HepG2 (cell line): ENCODE results near the gene USP12. TPM values are rescaled to one million over a fixed set of nuclear protein-coding genes. Genes with fewer than 3 reads are reported as not detected.

ENCODE experiments used
- ATAC-seq: fragments of 200-7000 bp; cut with Tn5 transposase; 3 replicates; pipeline ENCODE4 v1.9.1; 2020; ENCODE audit warnings: mild to moderate bottlenecking, moderate library complexity
- BruUV-seq: library from RNA; stranded (reverse); fragments of 400-500 nt; replicated peaks from 2 replicates; lab custom pipeline; 2021; lab: Mats Ljungman, UMichigan
- CTCF ChIA-PET: fragments of 300-600 bp; formaldehyde crosslinking; extraction: SDS; loops from one replicate; lab custom pipeline; 2021; ENCODE audit warnings: low total read pairs, inconsistent platforms, low intra/inter-chr PET ratio; lab: Yijun Ruan, JAX
- POLR2A ChIA-PET: fragments of 350-600 bp; sonication (Branson Sonifier 250); formaldehyde crosslinking; loops from one replicate; lab custom pipeline; 2020; ENCODE audit warnings: antibody characterized with exemption, inconsistent platforms; lab: Yijun Ruan, JAX
- DNase-seq: peaks from one replicate; pipeline ENCODE4 v3.0.0-alpha.2; 2015; ENCODE audit warnings: low spot score
- FAIRE-seq: peaks from 3 replicates; lab custom pipeline; 2011; peaks lifted over from hg19 to GRCh38; lab: Jason Lieb, UNC
- H2AFZ ChIP-seq: one replicate; pipeline ENCODE4 v1.6.1; 2011; ENCODE audit warnings: low read length, inconsistent platforms
- H3K27ac ChIP-seq: fragments of 300-600 bp; 3 replicates; pipeline ENCODE4 v1.8.0; 2011; ENCODE audit warnings: mixed run types, mild to moderate bottlenecking, mixed read lengths, low read length, inconsistent platforms; ENCODE audit not compliant: insufficient read depth; ENCODE audit errors: extremely low read length
- H3K27me3 ChIP-seq, 2 experiments: fragments of 200-600 bp in 1 of 2; 2 replicates in 1 of 2; 3 replicates in 1 of 2; pipeline versions ENCODE4 v1.6.0 to v1.8.0; 2011; ENCODE audit warnings: low read length in 2 of 2, mild to moderate bottlenecking in 2 of 2, moderate library complexity in 2 of 2, inconsistent platforms in 1 of 2; ENCODE audit not compliant: insufficient read depth in 2 of 2, control insufficient read depth in 1 of 2
- H3K36me3 ChIP-seq, 2 experiments: fragments of 200-600 bp in 1 of 2; replicated peaks in 1 of 2; 2 replicates in 1 of 2; 3 replicates in 1 of 2; pipeline versions ENCODE4 v1.5.1 to v1.8.0; 2011; ENCODE audit warnings: low read length in 2 of 2, inconsistent platforms in 1 of 2; ENCODE audit not compliant: insufficient read depth in 2 of 2, control insufficient read depth in 1 of 2
- H3K4me1 ChIP-seq: 2 replicates; pipeline ENCODE4 v1.5.1; 2012; ENCODE audit warnings: low read length, inconsistent platforms; ENCODE audit not compliant: insufficient read depth
- H3K4me2 ChIP-seq: 2 replicates; pipeline ENCODE4 v1.6.0; 2011; ENCODE audit warnings: low read depth, low read length, inconsistent platforms
- H3K4me3 ChIP-seq, 3 experiments: fragments of 200-600 bp in 1 of 3; sonication (generic), shearing (Covaris generic) in 1 of 3; replicated peaks in 1 of 3; 2 replicates each; pipeline ENCODE4 v1.5.1; 2011 to 2016; ENCODE audit warnings: low read length in 3 of 3, inconsistent platforms in 2 of 3, low read depth in 2 of 3, mild to moderate bottlenecking in 2 of 3, control low read depth in 1 of 3, mixed read lengths in 1 of 3; ENCODE audit not compliant: insufficient read depth in 1 of 3
- H3K79me2 ChIP-seq: one replicate; pipeline ENCODE4 v1.6.1; 2011; ENCODE audit warnings: low read length, inconsistent platforms; ENCODE audit not compliant: insufficient read depth
- H3K9ac ChIP-seq: 2 replicates; pipeline ENCODE4 v1.6.0; 2011; ENCODE audit warnings: mild to moderate bottlenecking, low read depth, low read length, inconsistent platforms; ENCODE audit not compliant: insufficient read depth
- H3K9me3 ChIP-seq: 2 replicates; pipeline ENCODE4 v1.5.1; 2012; ENCODE audit warnings: mild to moderate bottlenecking, low read length
- H4K20me1 ChIP-seq: 2 replicates; pipeline ENCODE4 v1.6.0; 2011; ENCODE audit warnings: inconsistent platforms, mild to moderate bottlenecking, low read length, moderate library complexity; ENCODE audit not compliant: insufficient read depth
- BHLHE40 ChIP-seq: IDR thresholded peaks from 2 replicates; pipeline ENCODE4 v1.6.1; 2011; ENCODE audit warnings: low read length, improper control_type of control experiment
- HDAC1 ChIP-seq: sonication (generic); formaldehyde crosslinking; IDR thresholded peaks from 2 replicates; pipeline ENCODE4 v1.5.1; 2020; ENCODE audit warnings: mild to moderate bottlenecking, missing genetic modification reagents
- MTA1 ChIP-seq: sonication (generic); formaldehyde crosslinking; IDR thresholded peaks from 2 replicates; pipeline ENCODE4 v1.4.0; 2020; ENCODE audit warnings: missing genetic modification reagents, mild to moderate bottlenecking, borderline replicate concordance
- RAD51 ChIP-seq: fragments of 450-650 bp; IDR thresholded peaks from 2 replicates; pipeline ENCODE4 v1.6.1; 2016; ENCODE audit warnings: borderline replicate concordance
- STAG1 ChIP-seq: sonication (generic); formaldehyde crosslinking; IDR thresholded peaks from 2 replicates; pipeline ENCODE4 v1.4.0; 2020; ENCODE audit warnings: missing genetic modification reagents
- ZEB1 ChIP-seq: IDR thresholded peaks from 2 replicates; pipeline ENCODE4 v1.6.1; 2012; ENCODE audit warnings: mild to moderate bottlenecking, low read depth, inconsistent platforms; ENCODE audit not compliant: insufficient replicate concordance
- ZNF782 ChIP-seq: sonication (generic); formaldehyde crosslinking; IDR thresholded peaks from 2 replicates; pipeline ENCODE4 v1.4.0; 2020; ENCODE audit warnings: missing genetic modification reagents, mild to moderate bottlenecking, borderline replicate concordance
- WGBS: methylation state at CpG from one replicate; pipeline ENCODE4 v1.1.6; 2017; ENCODE audit warnings: low lambda C conversion rate; 5-methylcytosine and 5-hydroxymethylcytosine counted together
- in situ Hi-C: cut with HindIII; loops from 2 replicates; pipeline ENCODE4 v1.10.0; 2017; ENCODE audit warnings: low pct_unique_long_range_greater_than_20kb; ENCODE audit not compliant: extremely low pct_ligation_motif_present
- intact Hi-C: fragments of 100-400 bp; cut with micrococcal nuclease; formaldehyde crosslinking; loops from one replicate; pipeline ENCODE4 v1.10.0; 2022; ENCODE audit not compliant: unreplicated experiment
- polyA plus RNA-seq, 8 experiments: library from polyadenylated mRNA; depleted of rRNA in 3 of 8; stranded (reverse) in 7 of 8; unstranded in 1 of 8; fragments of >200 nt; fragmentation: Illumina TruSeq in 4 of 8; extraction: Trizol in 4 of 8; gene quantifications; 2 replicates each; pipeline versions ENCODE4 v1.2.1 to v1.2.3, GENCODE V29; 2011 to 2016; ENCODE audit warnings: low read depth in 4 of 8, missing spikeins in 1 of 8, mixed read lengths in 1 of 8; ENCODE audit not compliant: insufficient read depth in 1 of 8
- total RNA-seq, 5 experiments: library from RNA; depleted of rRNA; stranded (reverse); fragments of >200 nt; fragmentation: Illumina TruSeq; extraction: Trizol; gene quantifications; 2 replicates each; pipeline ENCODE4 v1.2.3, GENCODE V29; 2016; ENCODE audit warnings: low read depth in 1 of 5
- TF ChIP-seq, protein P1 (sequence below), 2 experiments: sonication (generic) in 1 of 2; formaldehyde crosslinking in 1 of 2; IDR thresholded peaks; 2 replicates each; pipeline versions ENCODE4 v1.5.1 to v1.6.1; 2011 to 2020; ENCODE audit warnings: borderline replicate concordance in 1 of 2, low read depth in 1 of 2, low read length in 1 of 2, mild to moderate bottlenecking in 1 of 2, missing genetic modification reagents in 1 of 2, moderate library complexity in 1 of 2

Gene USP12
- total and polyA plus RNA-seq, 2 of the 13 experiments (the other 11 are each of a cell fraction or from before 2014, with no cell fraction given): 9.8 to 19.5 TPM

DNA sequence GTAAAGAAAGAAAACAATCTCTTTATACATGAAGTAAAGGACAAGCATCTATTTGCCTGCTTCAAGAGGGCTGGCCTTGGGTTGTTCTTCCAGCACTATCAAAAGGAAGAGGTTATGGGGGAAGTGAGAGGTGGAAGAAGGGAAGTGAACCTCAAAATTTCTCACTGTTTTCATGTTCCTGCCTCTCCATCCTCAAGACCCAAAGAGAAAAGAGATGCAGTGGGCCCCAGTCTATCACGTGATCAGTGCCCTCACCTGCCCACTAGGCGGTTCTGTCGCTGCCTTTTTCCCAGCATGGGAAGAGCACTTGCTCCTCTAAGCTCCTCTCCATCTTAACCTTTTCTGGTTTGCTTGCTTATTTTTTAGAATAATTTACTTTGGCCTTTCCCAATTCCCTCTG lies 6.2 kb upstream of the USP12 start:
- DNase-seq (no peak), ATAC-seq (no peak), FAIRE-seq (no peak)
- peak; percentile 16; the same call in 1 of the 2 replicates for TF ChIP-seq STAG1 (CRISPR knock-in tag)
- TF ChIP-seq, protein P1, sequence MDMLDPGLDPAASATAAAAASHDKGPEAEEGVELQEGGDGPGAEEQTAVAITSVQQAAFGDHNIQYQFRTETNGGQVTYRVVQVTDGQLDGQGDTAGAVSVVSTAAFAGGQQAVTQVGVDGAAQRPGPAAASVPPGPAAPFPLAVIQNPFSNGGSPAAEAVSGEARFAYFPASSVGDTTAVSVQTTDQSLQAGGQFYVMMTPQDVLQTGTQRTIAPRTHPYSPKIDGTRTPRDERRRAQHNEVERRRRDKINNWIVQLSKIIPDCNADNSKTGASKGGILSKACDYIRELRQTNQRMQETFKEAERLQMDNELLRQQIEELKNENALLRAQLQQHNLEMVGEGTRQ (IDR thresholded peaks at IDR 0.05; ENCODE audit: low read depth, low read length): peak; percentile 74
- TF ChIP-seq, protein P1 (CRISPR knock-in tag; IDR thresholded peaks at IDR 0.05; ENCODE audit: borderline replicate concordance): peak; percentile 71; the same call in 1 of the 2 replicates
- TF ChIP-seq BHLHE40: peak; percentile 64
- TF ChIP-seq ZNF782: no peak
- TF ChIP-seq ZEB1: peak; percentile 88
- TF ChIP-seq MTA1: no peak
- TF ChIP-seq RAD51: peak; percentile 82
- TF ChIP-seq HDAC1 (CRISPR knock-in tag): no peak
- WGBS: 17% methylated on average over 3 of the region's 3 CpGs
- Histone ChIP-seq H3K79me2 (no peaks in the 10 kb centered on the region), H2AFZ (no peak overlapping the region), H3K9ac (no peak overlapping the region), H3K4me2 (no peak overlapping the region), H4K20me1 (no peaks in the 10 kb centered on the region), H3K9me3 (no peaks in the 10 kb centered on the region), H3K36me3 (no peaks in the 10 kb centered on the region), H3K27ac (no peak overlapping the region), H3K27me3 (0 out of 5 replicates have a peak, but pooled peaks cover 0 to 3% of the 10 kb centered on the region in 2 experiments), H3K4me3 (no peak overlapping the region), H3K4me1 (peaks cover 7% of the 10 kb centered on the region)
- ChIA-PET POLR2A (no interaction called here), CTCF (no interaction called here)
- intact Hi-C loops (loop anchor here (5.0 kb wide), 1 partner anchor 179 kb away; no protein-coding TSS in a partner anchor), in situ Hi-C loops (loop anchor here (10.0 kb wide), 1 partner anchor 183 kb away; no protein-coding TSS in a partner anchor)
- BruUV-seq: no TSS peak
